Rectal smooth muscle tissue (tissue), 1 donor: Measurements from ENCODE around the gene GPRC5D.

ENCODE experiments used
- H3K27ac ChIP-seq: one replicate; pipeline ENCODE4 v1.7.0; 2013; ENCODE audit warnings: low read depth, low read length, inconsistent platforms
- H3K27me3 ChIP-seq: one replicate; pipeline ENCODE4 v1.7.0; 2013; ENCODE audit warnings: low read length; ENCODE audit not compliant: control insufficient read depth, insufficient read depth
- H3K36me3 ChIP-seq: one replicate; pipeline ENCODE4 v1.7.0; 2013; ENCODE audit warnings: low read length; ENCODE audit not compliant: control insufficient read depth, insufficient read depth
- H3K4me1 ChIP-seq: one replicate; pipeline ENCODE4 v1.7.0; 2013; ENCODE audit warnings: low read length; ENCODE audit not compliant: control insufficient read depth, insufficient read depth
- H3K4me3 ChIP-seq: one replicate; pipeline ENCODE4 v1.7.0; 2013; ENCODE audit warnings: low read length
- H3K9ac ChIP-seq: one replicate; pipeline ENCODE4 v1.7.0; 2013; ENCODE audit warnings: low read length

Gene GPRC5D

DNA sequence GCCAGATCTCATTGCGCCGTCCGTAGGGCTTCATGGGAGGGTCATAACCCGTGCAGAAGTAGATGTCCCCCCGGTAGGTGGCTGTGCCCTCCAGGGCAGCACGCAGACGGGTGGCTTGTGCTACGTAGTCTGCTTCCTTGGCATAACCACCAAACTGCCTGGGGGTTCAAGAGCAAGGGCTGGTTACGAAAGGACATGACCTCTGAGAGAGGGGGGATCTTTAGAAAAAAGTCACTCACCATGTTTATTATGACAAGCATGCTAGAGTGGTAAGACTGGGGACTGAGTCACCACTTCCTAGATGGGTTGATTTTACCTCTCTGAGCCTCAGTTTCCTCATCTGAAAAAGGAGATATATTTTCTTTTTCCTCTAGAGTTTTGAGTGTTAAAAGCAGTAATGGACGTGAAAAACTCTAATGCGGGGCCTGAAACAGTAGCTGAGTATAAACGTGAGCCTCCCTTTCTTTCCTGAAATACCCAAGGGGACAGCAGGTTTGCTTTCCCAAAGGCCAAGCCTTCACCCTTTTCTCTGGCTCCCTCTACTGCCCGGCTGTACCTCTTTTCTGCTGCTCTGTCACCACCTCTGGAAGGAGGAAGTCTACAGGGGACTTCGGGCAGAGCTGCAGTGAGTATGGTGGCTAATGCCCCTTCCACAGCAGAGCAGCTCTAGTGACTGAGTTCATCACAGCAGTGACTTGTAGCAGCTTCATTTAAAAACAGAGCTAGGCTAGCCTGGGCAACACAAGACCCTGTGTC lies 23.5 kb upstream of the GPRC5D start:
- Histone ChIP-seq H3K4me3 (no peak overlapping the region), H3K4me1 (peaks cover 14% of the 10 kb centered on the region), H3K27me3 (no peaks in the 10 kb centered on the region), H3K27ac (no peak overlapping the region), H3K9ac (no peak overlapping the region), H3K36me3 (peaks cover 13% of the 10 kb centered on the region)

DNA sequence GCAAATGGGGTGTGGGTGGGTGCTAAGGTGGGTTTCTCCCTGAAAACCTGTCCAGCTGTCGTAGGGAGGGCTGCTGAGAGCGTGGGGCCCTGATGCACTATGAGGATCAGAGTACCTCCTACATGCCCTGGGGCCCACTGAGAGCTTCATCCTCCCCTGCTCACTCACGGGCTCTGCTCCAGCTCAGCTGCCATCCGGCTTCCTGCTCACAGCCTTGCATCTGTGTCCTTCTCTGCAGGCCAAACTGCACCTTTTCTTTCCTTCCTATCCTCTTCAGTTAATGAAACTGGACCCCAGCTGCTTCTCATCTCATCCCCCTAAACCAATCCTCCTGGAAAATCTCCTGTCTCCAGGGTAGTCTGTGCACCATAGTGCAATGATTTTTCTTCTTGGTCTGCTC lies 22.2 kb upstream of the GPRC5D start:
- Histone ChIP-seq H3K4me1 (peaks cover 2% of the 10 kb centered on the region), H3K4me3 (no peak overlapping the region), H3K27me3 (no peaks in the 10 kb centered on the region), H3K9ac (no peak overlapping the region), H3K27ac (no peak overlapping the region), H3K36me3 (peaks cover 13% of the 10 kb centered on the region)

DNA sequence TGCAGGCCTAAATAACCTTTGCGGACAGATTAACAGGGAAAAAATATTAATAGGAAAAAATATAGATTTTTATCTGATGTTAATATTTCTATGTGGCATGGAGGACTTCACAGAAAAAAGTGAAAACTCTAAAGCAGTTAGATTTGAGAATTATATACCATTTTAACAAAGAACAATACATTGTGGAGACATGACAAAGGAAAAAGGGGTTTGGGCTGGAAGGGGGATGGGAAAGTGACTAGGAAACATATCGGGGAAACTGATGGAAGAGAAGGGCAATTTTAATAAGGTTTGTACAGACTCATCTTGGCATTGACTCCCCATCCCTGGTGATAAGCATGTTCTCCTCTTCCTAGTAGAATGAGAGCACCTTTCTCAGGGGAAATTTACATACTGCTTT lies 21.0 kb upstream of the GPRC5D start:
- Histone ChIP-seq H3K36me3 (peaks cover 13% of the 10 kb centered on the region), H3K4me1 (peaks cover 2% of the 10 kb centered on the region), H3K9ac (no peak overlapping the region), H3K27ac (no peak overlapping the region), H3K4me3 (no peak overlapping the region), H3K27me3 (no peaks in the 10 kb centered on the region)

DNA sequence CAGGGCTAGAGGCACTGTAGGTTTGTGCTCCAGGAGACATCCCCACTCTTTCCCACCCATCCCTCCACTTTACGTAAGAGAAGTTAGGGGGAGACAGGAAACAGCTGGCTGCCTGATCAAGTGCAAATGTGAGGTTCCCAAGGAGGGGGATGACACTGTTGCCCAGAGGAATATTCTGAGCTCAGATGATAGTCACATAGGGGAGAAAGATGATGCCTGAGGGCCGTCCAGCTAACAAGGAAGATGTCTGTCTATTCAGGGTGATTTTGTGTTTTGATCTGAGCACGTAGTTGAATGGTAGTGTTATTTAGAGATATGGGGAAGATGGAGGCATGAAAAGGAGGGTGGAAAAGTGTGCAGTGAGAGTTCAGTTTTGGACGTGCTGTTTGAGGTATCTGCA lies 13.9 kb upstream of the GPRC5D start:
- Histone ChIP-seq H3K27ac (no peak overlapping the region), H3K27me3 (no peaks in the 10 kb centered on the region), H3K4me1 (no peaks in the 10 kb centered on the region), H3K9ac (no peak overlapping the region), H3K36me3 (no peaks in the 10 kb centered on the region), H3K4me3 (no peak overlapping the region)

DNA sequence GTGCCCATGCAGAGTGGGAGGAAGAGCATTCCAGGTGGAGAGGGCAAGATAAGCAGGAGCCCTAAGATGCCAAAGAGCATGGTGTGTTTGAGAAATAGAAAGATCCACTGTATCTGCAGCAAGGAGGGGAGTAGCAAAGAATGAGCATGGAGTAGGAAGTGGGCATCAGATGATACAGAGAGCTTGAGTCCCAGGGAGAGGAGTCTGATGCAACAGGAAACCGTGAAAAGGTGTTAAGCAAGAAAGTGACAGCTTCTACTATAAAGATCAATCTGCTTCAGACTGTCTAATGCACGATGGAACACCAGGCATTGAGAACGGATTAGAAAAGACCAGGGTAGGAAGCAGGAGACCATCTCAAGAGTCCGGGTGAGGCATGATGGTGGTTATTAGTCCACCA lies 12.3 kb upstream of the GPRC5D start:
- H3K27me3 ChIP-seq = no peaks in the 10 kb centered on the region
- H3K4me3 ChIP-seq = no peak overlapping the region
- no peaks in the 10 kb centered on the region for H3K4me1 ChIP-seq
- H3K36me3 ChIP-seq = no peaks in the 10 kb centered on the region
- H3K9ac ChIP-seq = no peak overlapping the region
- no peak overlapping the region for H3K27ac ChIP-seq

DNA sequence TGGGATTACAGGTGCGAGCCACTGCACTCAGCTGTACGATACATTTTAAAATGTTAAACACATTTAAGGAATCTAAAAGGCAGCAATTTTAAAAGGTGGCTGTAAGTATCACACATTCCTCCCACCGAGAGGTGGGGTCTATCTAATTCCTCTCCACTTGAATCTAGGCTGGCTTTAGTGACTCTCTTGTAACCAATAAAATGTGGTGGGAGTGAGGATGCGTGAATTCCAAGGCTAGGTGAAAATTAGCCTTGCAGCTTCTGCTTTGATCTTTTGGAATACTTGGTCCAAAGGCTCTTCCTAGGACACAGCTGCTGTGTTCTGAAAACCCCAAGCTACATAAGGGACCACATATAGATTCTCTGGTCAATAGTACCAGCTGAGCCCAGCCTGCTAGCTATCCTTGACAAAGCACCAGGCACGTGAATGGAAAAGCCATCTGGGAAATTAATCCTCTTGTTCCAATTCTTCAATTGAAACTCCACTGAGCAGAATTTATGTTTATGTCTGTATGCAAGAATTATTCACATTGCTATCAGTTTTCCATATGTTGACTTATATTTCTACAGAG lies 8.8 kb upstream of the GPRC5D start:
- H3K9ac ChIP-seq = no peak overlapping the region
- no peaks in the 10 kb centered on the region for H3K4me1 ChIP-seq
- no peaks in the 10 kb centered on the region for H3K36me3 ChIP-seq
- H3K27me3 ChIP-seq = no peaks in the 10 kb centered on the region
- H3K4me3 ChIP-seq = no peak overlapping the region
- H3K27ac ChIP-seq = no peak overlapping the region

DNA sequence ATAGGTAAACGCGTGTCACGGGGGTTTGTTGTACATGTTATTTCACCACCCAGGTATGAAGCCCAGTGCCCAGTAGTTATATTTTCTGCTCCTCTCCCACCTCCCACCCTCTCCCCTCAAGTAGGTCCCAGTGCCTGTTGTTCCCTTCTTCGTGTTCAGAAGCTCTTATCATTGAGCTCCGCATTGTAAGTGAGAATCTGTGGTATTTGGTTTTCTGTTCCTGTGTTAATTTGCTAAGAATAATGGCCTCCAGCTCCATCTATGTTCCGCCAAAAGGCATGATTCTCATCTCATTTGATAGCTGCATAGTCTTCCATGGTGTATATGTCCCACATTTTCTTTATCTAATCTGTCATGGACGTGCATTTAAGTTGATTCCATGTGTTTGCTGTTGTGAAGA lies 6.9 kb upstream of the GPRC5D start:
- H3K4me3 ChIP-seq = no peak overlapping the region
- no peaks in the 10 kb centered on the region for H3K36me3 ChIP-seq
- H3K27ac ChIP-seq = no peak overlapping the region
- no peak overlapping the region for H3K9ac ChIP-seq
- no peaks in the 10 kb centered on the region for H3K27me3 ChIP-seq
- no peaks in the 10 kb centered on the region for H3K4me1 ChIP-seq

DNA sequence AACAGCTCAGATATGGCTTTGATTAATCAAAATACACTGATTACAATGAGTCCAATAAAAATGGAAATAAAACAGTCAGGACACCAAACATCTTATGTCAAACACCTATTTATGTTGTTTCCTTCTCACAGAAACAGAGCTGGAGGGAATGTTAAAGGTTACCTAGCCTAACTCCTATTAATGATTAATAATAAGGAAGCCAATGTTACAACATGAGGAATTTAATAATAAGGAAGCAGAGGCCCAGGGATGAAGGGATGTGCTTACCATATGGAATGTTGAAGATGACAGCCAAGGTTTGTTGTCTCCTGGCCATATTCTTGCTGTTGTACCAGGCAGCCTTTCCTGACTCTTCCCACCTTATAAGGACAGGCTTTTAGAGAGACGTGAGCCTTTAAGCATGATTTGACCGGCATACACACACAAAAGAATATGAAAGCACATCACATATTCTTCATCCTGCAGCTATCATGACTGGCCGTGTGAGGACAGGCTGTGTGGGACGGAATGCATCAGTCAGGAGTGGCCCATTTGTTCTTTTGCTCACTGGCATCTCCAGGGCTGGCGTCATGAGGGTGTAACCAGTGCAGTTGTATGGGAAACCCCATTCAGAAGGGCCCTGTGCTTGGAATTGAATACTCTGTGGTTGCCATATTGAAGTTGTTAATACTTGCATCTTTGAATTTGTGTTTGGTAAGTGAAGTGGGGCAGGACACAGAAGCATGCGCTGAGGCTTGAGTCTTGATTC lies 3.1 kb upstream of the GPRC5D start:
- Histone ChIP-seq H3K4me3 (no peak overlapping the region), H3K9ac (no peak overlapping the region), H3K4me1 (no peaks in the 10 kb centered on the region), H3K36me3 (no peaks in the 10 kb centered on the region), H3K27me3 (no peaks in the 10 kb centered on the region), H3K27ac (no peak overlapping the region)

DNA sequence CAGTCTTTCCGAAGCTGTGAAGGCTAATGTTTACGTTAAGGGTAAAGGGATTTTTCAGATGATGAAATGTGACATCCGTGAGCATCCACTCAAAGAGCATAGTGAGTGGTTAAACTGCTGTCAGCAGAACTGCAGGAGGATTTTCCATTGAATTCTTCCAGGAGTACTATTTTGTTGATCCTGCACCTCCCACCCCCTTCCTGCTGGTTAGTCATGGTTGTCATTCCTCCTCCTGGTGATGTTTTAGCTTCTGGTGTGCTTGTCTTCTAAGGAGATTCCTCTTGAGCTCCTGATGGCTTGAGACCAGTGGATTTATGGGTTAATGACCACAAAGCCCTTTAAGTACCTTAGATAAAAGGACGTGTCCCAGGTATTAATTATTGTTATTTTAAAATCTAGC lies 2.4 kb upstream of the GPRC5D start:
- no peaks in the 10 kb centered on the region for H3K4me1 ChIP-seq
- no peak overlapping the region for H3K4me3 ChIP-seq
- H3K27ac ChIP-seq = no peak overlapping the region
- no peaks in the 10 kb centered on the region for H3K27me3 ChIP-seq
- H3K36me3 ChIP-seq = no peaks in the 10 kb centered on the region
- no peak overlapping the region for H3K9ac ChIP-seq

DNA sequence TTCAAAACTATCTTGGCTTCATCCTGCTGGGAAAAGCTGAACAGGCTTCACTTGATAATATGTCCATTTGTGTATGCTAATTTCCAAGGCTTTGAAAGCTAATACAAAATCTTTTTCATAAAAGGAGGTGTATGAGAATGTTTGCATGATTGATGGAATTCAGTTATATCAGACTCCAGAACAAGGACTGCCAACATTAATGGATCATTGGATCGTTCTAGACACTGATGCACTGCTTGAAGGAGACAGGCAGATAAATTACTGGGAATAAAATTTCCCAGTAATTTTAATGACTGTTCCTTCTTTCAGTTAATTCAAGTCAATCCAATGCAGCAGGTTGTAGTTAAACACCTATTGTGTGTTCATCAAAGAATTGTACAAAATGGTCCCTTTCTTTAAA lies 466 bp downstream of the GPRC5D start:
- no peak overlapping the region for H3K9ac ChIP-seq
- H3K4me1 ChIP-seq = no peaks in the 10 kb centered on the region
- no peaks in the 10 kb centered on the region for H3K27me3 ChIP-seq
- no peaks in the 10 kb centered on the region for H3K36me3 ChIP-seq
- no peak overlapping the region for H3K4me3 ChIP-seq
- no peak overlapping the region for H3K27ac ChIP-seq

DNA sequence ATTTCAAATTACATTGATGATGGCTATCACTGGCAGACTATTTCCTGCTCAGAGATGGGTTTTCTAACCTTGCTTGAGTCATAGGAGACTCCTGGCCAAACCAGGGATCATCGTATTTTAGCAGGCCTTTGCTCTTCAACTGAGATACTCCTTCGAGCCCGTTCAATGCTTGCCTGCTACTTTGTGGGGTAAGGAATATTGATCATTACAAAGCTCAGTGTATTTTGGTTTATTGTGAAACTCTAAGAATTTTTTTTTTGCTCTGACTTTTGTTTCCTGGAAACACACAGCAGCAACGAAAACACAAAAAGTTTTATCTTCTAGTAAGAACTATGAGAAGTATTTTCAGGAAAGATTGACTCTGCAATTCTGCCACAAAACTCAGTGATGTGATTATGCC lies 4.1 kb downstream of the GPRC5D start:
- Histone ChIP-seq H3K27ac (no peak overlapping the region), H3K9ac (no peak overlapping the region), H3K36me3 (no peaks in the 10 kb centered on the region), H3K4me3 (no peak overlapping the region), H3K4me1 (no peaks in the 10 kb centered on the region), H3K27me3 (no peaks in the 10 kb centered on the region)

DNA sequence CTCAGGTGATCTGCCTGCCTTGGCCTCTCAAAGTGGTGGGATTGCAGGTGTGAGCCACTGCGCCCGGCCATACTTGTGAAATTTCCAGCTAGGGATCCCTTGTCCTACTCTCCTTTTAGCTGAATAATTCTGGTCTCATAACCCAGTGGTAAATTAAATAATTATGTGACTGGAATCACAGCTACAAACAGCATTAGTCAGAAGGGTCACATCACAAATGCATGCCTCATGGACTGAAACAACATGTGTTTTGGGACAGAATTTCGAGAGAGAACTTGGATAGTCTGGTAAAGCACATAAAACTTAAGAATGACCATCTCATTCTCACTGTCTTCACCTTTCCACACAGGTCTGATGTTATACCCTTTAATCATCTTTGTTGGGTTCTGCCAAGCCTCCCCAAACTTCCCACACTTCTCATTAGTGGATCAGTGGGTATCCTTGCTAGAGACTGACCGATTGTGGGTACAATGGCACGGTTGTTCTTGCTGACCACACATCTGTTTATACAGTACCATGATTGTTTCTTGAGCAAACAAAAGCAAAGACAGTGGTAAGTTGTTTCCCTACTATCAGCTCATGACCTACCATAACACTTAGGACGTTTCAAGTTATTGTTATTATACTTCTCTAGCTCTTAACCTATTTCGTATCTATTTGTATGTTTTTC lies 5.1 kb downstream of the GPRC5D start:
- H3K4me3 ChIP-seq = no peak overlapping the region
- H3K9ac ChIP-seq = no peak overlapping the region
- H3K27ac ChIP-seq = no peak overlapping the region
- no peaks in the 10 kb centered on the region for H3K27me3 ChIP-seq
- no peaks in the 10 kb centered on the region for H3K36me3 ChIP-seq
- H3K4me1 ChIP-seq = no peaks in the 10 kb centered on the region
